WTC11 (cell line): ENCODE measurements around the gene ACTL7A. TPM values are rescaled to one million over a fixed set of nuclear protein-coding genes. Genes with fewer than 3 reads are reported as not detected.

Experiments
- ATAC-seq: fragments of 200-7000 bp; cut with Tn5 transposase; 2 replicates; pipeline ENCODE4 v1.10.0; 2021; ENCODE audit warnings: mild to moderate bottlenecking, moderate library complexity
- CTCF ChIA-PET: fragments of 300-600 bp; sonication (Branson Sonifier 250); formaldehyde crosslinking; loops from one replicate; lab custom pipeline; 2021; ENCODE audit warnings: antibody characterized with exemption; lab: Charles Lee
- POLR2A ChIA-PET: fragments of 350-600 bp; sonication (Branson Sonifier 250); formaldehyde crosslinking; loops from one replicate; lab custom pipeline; 2021; ENCODE audit warnings: antibody characterized with exemption; lab: Charles Lee
- DNase-seq: peaks from one replicate; pipeline ENCODE4 v3.0.0; 2021; ENCODE audit warnings: low spot score
- H3K27ac Mint-ChIP-seq: 2 replicates; pipeline ENCODE4 v1.8.0; 2021; ENCODE audit warnings: mixed read lengths
- H3K27me3 Mint-ChIP-seq: 2 replicates; pipeline ENCODE4 v1.8.0; 2021; ENCODE audit warnings: low read depth, mild to moderate bottlenecking, moderate library complexity, mixed read lengths
- H3K36me3 Mint-ChIP-seq: 2 replicates; pipeline ENCODE4 v1.8.0; 2021; ENCODE audit warnings: mixed read lengths
- H3K4me1 Mint-ChIP-seq: 2 replicates; pipeline ENCODE4 v1.8.0; 2022; ENCODE audit warnings: mixed read lengths
- H3K4me3 Mint-ChIP-seq: 2 replicates; pipeline ENCODE4 v1.8.0; 2021; ENCODE audit warnings: mild to moderate bottlenecking, moderate library complexity, mixed read lengths
- H3K9me3 Mint-ChIP-seq: 2 replicates; pipeline ENCODE4 v1.8.0; 2021; ENCODE audit warnings: mixed read lengths
- AFF4 ChIP-seq: sonication (generic); formaldehyde crosslinking; IDR thresholded peaks from 2 replicates; pipeline ENCODE4 v1.8.1; 2023; ENCODE audit warnings: mild to moderate bottlenecking, missing genetic modification reagents, borderline replicate concordance
- ATF1 ChIP-seq: sonication (generic); formaldehyde crosslinking; IDR thresholded peaks from 2 replicates; pipeline ENCODE4 v1.8.1; 2023; ENCODE audit warnings: mild to moderate bottlenecking, moderate library complexity, missing genetic modification reagents
- E2F1 ChIP-seq: sonication (generic); formaldehyde crosslinking; IDR thresholded peaks from 2 replicates; pipeline ENCODE4 v1.8.0; 2022; ENCODE audit warnings: mild to moderate bottlenecking, missing genetic modification reagents
- FOXK1 ChIP-seq: sonication (generic); formaldehyde crosslinking; IDR thresholded peaks from 2 replicates; pipeline ENCODE4 v1.8.0; 2022; ENCODE audit warnings: mild to moderate bottlenecking, moderate library complexity, missing genetic modification reagents
- HMGA2 ChIP-seq: fragments of 250-450 bp; sonication (Bioruptor Pico); IDR thresholded peaks from 2 replicates; pipeline ENCODE4 v1.4.0; 2021; ENCODE audit warnings: mild to moderate bottlenecking, moderate library complexity
- HMGXB4 ChIP-seq: sonication (generic); formaldehyde crosslinking; IDR thresholded peaks from 2 replicates; pipeline ENCODE4 v1.8.1; 2023; ENCODE audit warnings: mild to moderate bottlenecking, moderate library complexity, missing genetic modification reagents
- JAZF1 ChIP-seq: fragments of 250-450 bp; sonication (Bioruptor Pico); IDR thresholded peaks from 2 replicates; pipeline ENCODE4 v1.9.0; 2021; ENCODE audit warnings: moderate library complexity, mild to moderate bottlenecking, inconsistent platforms
- NR1H2 ChIP-seq: sonication (generic); formaldehyde crosslinking; IDR thresholded peaks from 2 replicates; pipeline ENCODE4 v1.9.0; 2021; ENCODE audit warnings: mild to moderate bottlenecking, moderate library complexity, missing genetic modification reagents
- RELA ChIP-seq: sonication (generic); formaldehyde crosslinking; IDR thresholded peaks from 2 replicates; pipeline ENCODE4 v1.8.1; 2022; ENCODE audit warnings: missing genetic modification reagents, mild to moderate bottlenecking, borderline replicate concordance
- SP1 ChIP-seq: sonication (generic); formaldehyde crosslinking; conservative IDR thresholded peaks from 2 replicates; pipeline ENCODE4 v1.8.1; 2022; ENCODE audit warnings: missing genetic modification reagents
- ZNF121 ChIP-seq: sonication (generic); formaldehyde crosslinking; IDR thresholded peaks from 2 replicates; pipeline ENCODE4 v1.8.0; 2023; ENCODE audit warnings: missing genetic modification reagents
- ZNF416 ChIP-seq: fragments of 250-450 bp; sonication (Bioruptor Pico); IDR thresholded peaks from 2 replicates; pipeline ENCODE4 v1.9.0; 2021; ENCODE audit warnings: mild to moderate bottlenecking, inconsistent platforms
- ZNF671 ChIP-seq: fragments of 250-450 bp; sonication (Bioruptor Pico); IDR thresholded peaks from 2 replicates; pipeline ENCODE4 v1.8.0; 2021; ENCODE audit warnings: mild to moderate bottlenecking
- total RNA-seq: library from RNA; stranded (reverse); gene quantifications from 3 replicates; pipeline ENCODE4 v1.2.3, GENCODE V29; 2021
- TF ChIP-seq, protein P1 (sequence below): sonication (generic); formaldehyde crosslinking; IDR thresholded peaks from 2 replicates; pipeline ENCODE4 v1.8.1; 2022; ENCODE audit warnings: mild to moderate bottlenecking, missing genetic modification reagents, moderate library complexity, borderline replicate concordance
- TF ChIP-seq, protein P2 (sequence below): sonication (generic); formaldehyde crosslinking; IDR thresholded peaks from 2 replicates; pipeline ENCODE4 v1.8.0; 2023; ENCODE audit warnings: missing genetic modification reagents, mild to moderate bottlenecking, borderline replicate concordance
- TF ChIP-seq, protein P3 (sequence below): sonication (generic); formaldehyde crosslinking; IDR thresholded peaks from 2 replicates; pipeline ENCODE4 v1.8.0; 2022; ENCODE audit warnings: mild to moderate bottlenecking, missing genetic modification reagents
- TF ChIP-seq, protein P4 (sequence below): fragments of 200-600 bp; IDR thresholded peaks from 2 replicates; pipeline ENCODE4 v1.8.0; 2022; ENCODE audit warnings: antibody characterized with exemption

ACTL7A gene
- total RNA-seq, 1 experiment from 2014 or later: not detected

GRCh38 chr9:108844391-108844790, 17.7 kb upstream of the ACTL7A start (continued):
- no peak for TF ChIP-seq HMGA2 (CRISPR knock-in tag)
- TF ChIP-seq, protein P1, sequence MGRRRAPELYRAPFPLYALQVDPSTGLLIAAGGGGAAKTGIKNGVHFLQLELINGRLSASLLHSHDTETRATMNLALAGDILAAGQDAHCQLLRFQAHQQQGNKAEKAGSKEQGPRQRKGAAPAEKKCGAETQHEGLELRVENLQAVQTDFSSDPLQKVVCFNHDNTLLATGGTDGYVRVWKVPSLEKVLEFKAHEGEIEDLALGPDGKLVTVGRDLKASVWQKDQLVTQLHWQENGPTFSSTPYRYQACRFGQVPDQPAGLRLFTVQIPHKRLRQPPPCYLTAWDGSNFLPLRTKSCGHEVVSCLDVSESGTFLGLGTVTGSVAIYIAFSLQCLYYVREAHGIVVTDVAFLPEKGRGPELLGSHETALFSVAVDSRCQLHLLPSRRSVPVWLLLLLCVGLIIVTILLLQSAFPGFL: no peak
- no peak for TF ChIP-seq ZNF671
- TF ChIP-seq, protein P2, sequence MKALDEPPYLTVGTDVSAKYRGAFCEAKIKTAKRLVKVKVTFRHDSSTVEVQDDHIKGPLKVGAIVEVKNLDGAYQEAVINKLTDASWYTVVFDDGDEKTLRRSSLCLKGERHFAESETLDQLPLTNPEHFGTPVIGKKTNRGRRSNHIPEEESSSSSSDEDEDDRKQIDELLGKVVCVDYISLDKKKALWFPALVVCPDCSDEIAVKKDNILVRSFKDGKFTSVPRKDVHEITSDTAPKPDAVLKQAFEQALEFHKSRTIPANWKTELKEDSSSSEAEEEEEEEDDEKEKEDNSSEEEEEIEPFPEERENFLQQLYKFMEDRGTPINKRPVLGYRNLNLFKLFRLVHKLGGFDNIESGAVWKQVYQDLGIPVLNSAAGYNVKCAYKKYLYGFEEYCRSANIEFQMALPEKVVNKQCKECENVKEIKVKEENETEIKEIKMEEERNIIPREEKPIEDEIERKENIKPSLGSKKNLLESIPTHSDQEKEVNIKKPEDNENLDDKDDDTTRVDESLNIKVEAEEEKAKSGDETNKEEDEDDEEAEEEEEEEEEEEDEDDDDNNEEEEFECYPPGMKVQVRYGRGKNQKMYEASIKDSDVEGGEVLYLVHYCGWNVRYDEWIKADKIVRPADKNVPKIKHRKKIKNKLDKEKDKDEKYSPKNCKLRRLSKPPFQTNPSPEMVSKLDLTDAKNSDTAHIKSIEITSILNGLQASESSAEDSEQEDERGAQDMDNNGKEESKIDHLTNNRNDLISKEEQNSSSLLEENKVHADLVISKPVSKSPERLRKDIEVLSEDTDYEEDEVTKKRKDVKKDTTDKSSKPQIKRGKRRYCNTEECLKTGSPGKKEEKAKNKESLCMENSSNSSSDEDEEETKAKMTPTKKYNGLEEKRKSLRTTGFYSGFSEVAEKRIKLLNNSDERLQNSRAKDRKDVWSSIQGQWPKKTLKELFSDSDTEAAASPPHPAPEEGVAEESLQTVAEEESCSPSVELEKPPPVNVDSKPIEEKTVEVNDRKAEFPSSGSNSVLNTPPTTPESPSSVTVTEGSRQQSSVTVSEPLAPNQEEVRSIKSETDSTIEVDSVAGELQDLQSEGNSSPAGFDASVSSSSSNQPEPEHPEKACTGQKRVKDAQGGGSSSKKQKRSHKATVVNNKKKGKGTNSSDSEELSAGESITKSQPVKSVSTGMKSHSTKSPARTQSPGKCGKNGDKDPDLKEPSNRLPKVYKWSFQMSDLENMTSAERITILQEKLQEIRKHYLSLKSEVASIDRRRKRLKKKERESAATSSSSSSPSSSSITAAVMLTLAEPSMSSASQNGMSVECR (CRISPR knock-in tag): no peak
- TF ChIP-seq ZNF416 (CRISPR knock-in tag): no peak
- no peak for TF ChIP-seq ZNF121 (CRISPR knock-in tag)
- TF ChIP-seq NR1H2: no peak
- TF ChIP-seq, protein P3, sequence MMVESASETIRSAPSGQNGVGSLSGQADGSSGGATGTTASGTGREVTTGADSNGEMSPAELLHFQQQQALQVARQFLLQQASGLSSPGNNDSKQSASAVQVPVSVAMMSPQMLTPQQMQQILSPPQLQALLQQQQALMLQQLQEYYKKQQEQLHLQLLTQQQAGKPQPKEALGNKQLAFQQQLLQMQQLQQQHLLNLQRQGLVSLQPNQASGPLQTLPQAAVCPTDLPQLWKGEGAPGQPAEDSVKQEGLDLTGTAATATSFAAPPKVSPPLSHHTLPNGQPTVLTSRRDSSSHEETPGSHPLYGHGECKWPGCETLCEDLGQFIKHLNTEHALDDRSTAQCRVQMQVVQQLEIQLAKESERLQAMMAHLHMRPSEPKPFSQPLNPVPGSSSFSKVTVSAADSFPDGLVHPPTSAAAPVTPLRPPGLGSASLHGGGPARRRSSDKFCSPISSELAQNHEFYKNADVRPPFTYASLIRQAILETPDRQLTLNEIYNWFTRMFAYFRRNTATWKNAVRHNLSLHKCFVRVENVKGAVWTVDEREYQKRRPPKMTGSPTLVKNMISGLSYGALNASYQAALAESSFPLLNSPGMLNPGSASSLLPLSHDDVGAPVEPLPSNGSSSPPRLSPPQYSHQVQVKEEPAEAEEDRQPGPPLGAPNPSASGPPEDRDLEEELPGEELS: no peak
- no peak for TF ChIP-seq AFF4
- no peak for TF ChIP-seq ATF1 (CRISPR knock-in tag)
- no peak for TF ChIP-seq E2F1 (CRISPR knock-in tag)
- TF ChIP-seq, protein P4, sequence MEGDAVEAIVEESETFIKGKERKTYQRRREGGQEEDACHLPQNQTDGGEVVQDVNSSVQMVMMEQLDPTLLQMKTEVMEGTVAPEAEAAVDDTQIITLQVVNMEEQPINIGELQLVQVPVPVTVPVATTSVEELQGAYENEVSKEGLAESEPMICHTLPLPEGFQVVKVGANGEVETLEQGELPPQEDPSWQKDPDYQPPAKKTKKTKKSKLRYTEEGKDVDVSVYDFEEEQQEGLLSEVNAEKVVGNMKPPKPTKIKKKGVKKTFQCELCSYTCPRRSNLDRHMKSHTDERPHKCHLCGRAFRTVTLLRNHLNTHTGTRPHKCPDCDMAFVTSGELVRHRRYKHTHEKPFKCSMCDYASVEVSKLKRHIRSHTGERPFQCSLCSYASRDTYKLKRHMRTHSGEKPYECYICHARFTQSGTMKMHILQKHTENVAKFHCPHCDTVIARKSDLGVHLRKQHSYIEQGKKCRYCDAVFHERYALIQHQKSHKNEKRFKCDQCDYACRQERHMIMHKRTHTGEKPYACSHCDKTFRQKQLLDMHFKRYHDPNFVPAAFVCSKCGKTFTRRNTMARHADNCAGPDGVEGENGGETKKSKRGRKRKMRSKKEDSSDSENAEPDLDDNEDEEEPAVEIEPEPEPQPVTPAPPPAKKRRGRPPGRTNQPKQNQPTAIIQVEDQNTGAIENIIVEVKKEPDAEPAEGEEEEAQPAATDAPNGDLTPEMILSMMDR: no peak

DNA sequence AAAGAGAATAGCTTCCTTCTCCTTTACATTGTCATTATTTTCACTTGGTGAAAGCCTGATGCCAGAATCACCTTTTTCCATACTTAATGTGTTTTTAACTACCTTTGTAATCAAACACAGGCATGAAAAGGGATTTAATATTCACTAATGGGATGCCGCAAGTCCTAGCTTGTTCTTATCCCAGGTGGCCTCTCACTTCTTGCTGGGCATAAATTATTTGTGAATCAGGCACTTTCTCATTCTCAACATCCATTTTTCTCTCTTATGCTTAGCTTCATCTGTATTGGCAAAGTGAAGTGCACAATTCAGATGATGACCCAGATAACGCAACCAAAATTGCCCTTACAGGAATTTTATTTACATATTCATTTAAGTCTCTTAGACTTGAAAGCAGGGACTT, 17.2 kb upstream of the ACTL7A start:
- Mint-ChIP-seq H3K4me3 (no peak overlapping the region), H3K27ac (no peak overlapping the region), H3K36me3 (no peaks in the 10 kb centered on the region), H3K4me1 (peaks cover 9% of the 10 kb centered on the region; the same call in 1 of the 2 replicates), H3K27me3 (no peaks in the 10 kb centered on the region), H3K9me3 (no peaks in the 10 kb centered on the region)
- DNase-seq: no peak
- no peak for ATAC-seq
- ChIA-PET POLR2A (no interaction called here), CTCF (interaction anchor here (1.9 kb wide), 1 partner anchor 19 kb away, joined by 4 read pairs; no protein-coding TSS in a partner anchor)
- TF ChIP-seq HMGXB4 (CRISPR knock-in tag) (no peak), JAZF1 (CRISPR knock-in tag) (no peak), RELA (CRISPR knock-in tag) (no peak), FOXK1 (CRISPR knock-in tag) (no peak), SP1 (CRISPR knock-in tag) (no peak)
- TF ChIP-seq, protein P3: no peak
